GM23338 (cell line): ENCODE data around the gene ANO4. TPM values are rescaled to one million over a fixed set of nuclear protein-coding genes. Genes with fewer than 3 reads are reported as not detected.

Experiments used
- ATAC-seq: fragments of 200-7000 bp; cut with Tn5 transposase; 3 replicates; pipeline ENCODE4 v1.9.1; 2020
- DNase-seq: peaks from one replicate; pipeline ENCODE4 v3.0.0-alpha.2; 2015; ENCODE audit warnings: low spot score
- H2AFZ ChIP-seq: fragments of 200-600 bp; sonication (generic); 2 replicates; pipeline ENCODE4 v1.8.0; 2016; ENCODE audit warnings: antibody characterized with exemption, mild to moderate bottlenecking, moderate library complexity
- H3F3A ChIP-seq: fragments of 200-600 bp; sonication (generic); replicated peaks from 2 replicates; pipeline ENCODE4 v1.8.0; 2017; ENCODE audit warnings: antibody characterized with exemption, mixed run types, low read depth
- H3K27ac ChIP-seq: fragments of 200-600 bp; sonication (generic); 2 replicates; pipeline ENCODE4 v1.6.1; 2016; ENCODE audit warnings: low read depth
- H3K27me3 ChIP-seq: fragments of 200-600 bp; sonication (generic); 2 replicates; pipeline ENCODE4 v1.8.0; 2016; ENCODE audit warnings: mild to moderate bottlenecking, mixed run types, moderate library complexity; ENCODE audit not compliant: insufficient read depth
- H3K36me3 ChIP-seq: fragments of 200-600 bp; sonication (generic); 2 replicates; pipeline ENCODE4 v1.8.0; 2016; ENCODE audit warnings: mild to moderate bottlenecking; ENCODE audit not compliant: insufficient read depth
- H3K4me1 ChIP-seq: fragments of 200-600 bp; sonication (generic); 2 replicates; pipeline ENCODE4 v1.8.0; 2016; ENCODE audit warnings: mild to moderate bottlenecking, moderate library complexity; ENCODE audit not compliant: insufficient read depth
- H3K4me2 ChIP-seq: fragments of 200-600 bp; sonication (generic); 2 replicates; pipeline ENCODE4 v1.7.1; 2017; ENCODE audit warnings: mixed run types
- H3K4me3 ChIP-seq: fragments of 200-600 bp; sonication (generic); 2 replicates; pipeline ENCODE4 v1.6.1; 2016; ENCODE audit warnings: mixed run types
- H3K79me2 ChIP-seq: fragments of 200-600 bp; sonication (generic); replicated peaks from 2 replicates; pipeline ENCODE4 v1.8.0; 2017; ENCODE audit warnings: mild to moderate bottlenecking; ENCODE audit not compliant: insufficient read depth
- H3K9me2 ChIP-seq: fragments of 200-600 bp; sonication (generic); 2 replicates; pipeline ENCODE4 v1.8.0; 2017; ENCODE audit not compliant: insufficient read depth
- H4K20me1 ChIP-seq: fragments of 200-600 bp; sonication (generic); replicated peaks from 2 replicates; pipeline ENCODE4 v1.8.0; 2017; ENCODE audit warnings: mild to moderate bottlenecking; ENCODE audit not compliant: insufficient read depth
- H3K27ac Mint-ChIP-seq: 2 replicates; pipeline ENCODE4 v1.8.0; 2020; ENCODE audit warnings: inconsistent platforms, mild to moderate bottlenecking, moderate library complexity, mixed read lengths
- H3K27me3 Mint-ChIP-seq: 3 replicates; pipeline ENCODE4 v1.8.0; 2022; ENCODE audit warnings: low read depth, mild to moderate bottlenecking, moderate library complexity, mixed read lengths, inconsistent platforms; ENCODE audit not compliant: insufficient read depth, poor library complexity
- H3K36me3 Mint-ChIP-seq: 3 replicates; pipeline ENCODE4 v1.8.0; 2021; ENCODE audit warnings: low read depth, mild to moderate bottlenecking, inconsistent platforms, moderate library complexity, mixed read lengths
- H3K4me1 Mint-ChIP-seq: 3 replicates; pipeline ENCODE4 v1.8.0; 2020; ENCODE audit warnings: mild to moderate bottlenecking, inconsistent platforms, mixed read lengths
- H3K4me3 Mint-ChIP-seq: 3 replicates; pipeline ENCODE4 v1.8.0; 2021; ENCODE audit warnings: moderate library complexity, mild to moderate bottlenecking, inconsistent platforms, mixed read lengths
- H3K9me3 Mint-ChIP-seq: 3 replicates; pipeline ENCODE4 v1.8.0; 2020; ENCODE audit warnings: moderate library complexity, mild to moderate bottlenecking, inconsistent platforms, mixed read lengths
- CREB1 ChIP-seq: fragments of 250-450 bp; sonication (Bioruptor Pico); IDR thresholded peaks from 2 replicates; pipeline ENCODE4 v1.5.0; 2020; ENCODE audit warnings: low read depth, mild to moderate bottlenecking, moderate library complexity
- EZH2 ChIP-seq: fragments of 200-600 bp; sonication (generic); IDR thresholded peaks from one replicate; pipeline ENCODE4 v1.8.0; 2017; ENCODE audit warnings: antibody characterized with exemption, mild to moderate bottlenecking, low read depth; ENCODE audit not compliant: unreplicated experiment
- EZH2phosphoT487 ChIP-seq: fragments of 200-600 bp; sonication (generic); IDR thresholded peaks from one replicate; pipeline ENCODE4 v1.8.1; 2018; ENCODE audit warnings: antibody characterized with exemption; ENCODE audit not compliant: unreplicated experiment
- NANOG ChIP-seq: IDR thresholded peaks from 2 replicates; pipeline ENCODE4 v1.6.1; 2016; ENCODE audit warnings: antibody characterized with exemption, borderline replicate concordance
- POLR2AphosphoS5 ChIP-seq: IDR thresholded peaks from 2 replicates; pipeline ENCODE4 v1.6.1; 2016; ENCODE audit warnings: antibody characterized with exemption, low read depth
- STAT1 ChIP-seq: IDR thresholded peaks from one replicate; pipeline ENCODE4 v1.6.1; 2016; ENCODE audit warnings: antibody characterized with exemption; ENCODE audit not compliant: unreplicated experiment
- ZNF114 ChIP-seq: fragments of 250-450 bp; sonication (Bioruptor Pico); IDR thresholded peaks from 2 replicates; pipeline ENCODE4 v1.5.0; 2020; ENCODE audit warnings: mild to moderate bottlenecking, moderate library complexity
- ZNF331 ChIP-seq: fragments of 250-450 bp; sonication (Bioruptor Pico); IDR thresholded peaks from 2 replicates; pipeline ENCODE4 v1.5.0; 2020; ENCODE audit warnings: low read depth, mild to moderate bottlenecking, moderate library complexity
- polyA plus RNA-seq: library from polyadenylated mRNA; unstranded; fragments of >200 nt; fragmentation: Nextera tagmentation; extraction: Ambion mirVana; gene quantifications from 2 replicates; pipeline ENCODE4 v1.2.1, GENCODE V29; 2016
- total RNA-seq: library from RNA; depleted of rRNA; stranded (reverse); fragments of >200 nt; shearing (Covaris generic); gene quantifications from 2 replicates; pipeline ENCODE4 v1.2.3, GENCODE V29; 2014
- TF ChIP-seq, protein P1 (sequence below): fragments of 250-450 bp; sonication (Bioruptor Pico); IDR thresholded peaks from 2 replicates; pipeline ENCODE4 v1.5.0; 2020; ENCODE audit warnings: mild to moderate bottlenecking, moderate library complexity
- TF ChIP-seq, protein P2 (sequence below), 2 experiments: fragments of 200-600 bp in 1 of 2; sonication (generic) in 1 of 2; conservative IDR thresholded peaks; 2 replicates each; pipeline versions ENCODE4 v1.5.1 to v1.6.1; 2016 to 2017; ENCODE audit warnings: antibody characterized with exemption in 2 of 2, low read depth in 2 of 2, mild to moderate bottlenecking in 2 of 2, moderate library complexity in 1 of 2
- TF ChIP-seq, protein P3 (sequence below): IDR thresholded peaks from 2 replicates; pipeline ENCODE4 v1.6.1; 2016; ENCODE audit warnings: antibody characterized with exemption

ANO4 gene
- total and polyA plus RNA-seq, 2 experiments from 2014 or later = 1.7 to 8.7 TPM

DNA sequence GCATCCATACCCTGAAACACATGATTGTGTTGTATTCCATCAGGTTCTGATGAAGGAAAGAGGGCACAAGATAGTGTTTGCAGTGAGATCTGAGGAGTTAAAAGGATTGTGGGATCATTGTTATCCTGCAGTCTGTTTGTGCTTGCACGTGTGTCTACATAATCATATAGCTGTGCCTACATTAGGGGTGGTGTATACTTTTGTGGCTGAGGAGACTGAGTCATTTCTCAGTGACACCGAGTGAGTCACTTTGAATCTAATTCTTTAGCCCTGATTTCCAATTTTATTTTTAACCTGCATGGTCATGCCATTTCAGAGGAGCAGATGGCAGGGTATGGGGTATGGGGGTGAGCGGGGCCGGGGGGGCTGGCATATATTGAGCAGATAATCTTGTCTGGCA is 133.2 kb downstream of the ANO4 start:
- TF ChIP-seq EZH2 = no peak
- no peak for TF ChIP-seq CREB1 (CRISPR knock-in tag)
- no peak for TF ChIP-seq EZH2phosphoT487
- TF ChIP-seq ZNF114 = no peak
- TF ChIP-seq STAT1 = no peak
- TF ChIP-seq ZNF331 = no peak
- no peak for TF ChIP-seq NANOG
- TF ChIP-seq, protein P1, sequence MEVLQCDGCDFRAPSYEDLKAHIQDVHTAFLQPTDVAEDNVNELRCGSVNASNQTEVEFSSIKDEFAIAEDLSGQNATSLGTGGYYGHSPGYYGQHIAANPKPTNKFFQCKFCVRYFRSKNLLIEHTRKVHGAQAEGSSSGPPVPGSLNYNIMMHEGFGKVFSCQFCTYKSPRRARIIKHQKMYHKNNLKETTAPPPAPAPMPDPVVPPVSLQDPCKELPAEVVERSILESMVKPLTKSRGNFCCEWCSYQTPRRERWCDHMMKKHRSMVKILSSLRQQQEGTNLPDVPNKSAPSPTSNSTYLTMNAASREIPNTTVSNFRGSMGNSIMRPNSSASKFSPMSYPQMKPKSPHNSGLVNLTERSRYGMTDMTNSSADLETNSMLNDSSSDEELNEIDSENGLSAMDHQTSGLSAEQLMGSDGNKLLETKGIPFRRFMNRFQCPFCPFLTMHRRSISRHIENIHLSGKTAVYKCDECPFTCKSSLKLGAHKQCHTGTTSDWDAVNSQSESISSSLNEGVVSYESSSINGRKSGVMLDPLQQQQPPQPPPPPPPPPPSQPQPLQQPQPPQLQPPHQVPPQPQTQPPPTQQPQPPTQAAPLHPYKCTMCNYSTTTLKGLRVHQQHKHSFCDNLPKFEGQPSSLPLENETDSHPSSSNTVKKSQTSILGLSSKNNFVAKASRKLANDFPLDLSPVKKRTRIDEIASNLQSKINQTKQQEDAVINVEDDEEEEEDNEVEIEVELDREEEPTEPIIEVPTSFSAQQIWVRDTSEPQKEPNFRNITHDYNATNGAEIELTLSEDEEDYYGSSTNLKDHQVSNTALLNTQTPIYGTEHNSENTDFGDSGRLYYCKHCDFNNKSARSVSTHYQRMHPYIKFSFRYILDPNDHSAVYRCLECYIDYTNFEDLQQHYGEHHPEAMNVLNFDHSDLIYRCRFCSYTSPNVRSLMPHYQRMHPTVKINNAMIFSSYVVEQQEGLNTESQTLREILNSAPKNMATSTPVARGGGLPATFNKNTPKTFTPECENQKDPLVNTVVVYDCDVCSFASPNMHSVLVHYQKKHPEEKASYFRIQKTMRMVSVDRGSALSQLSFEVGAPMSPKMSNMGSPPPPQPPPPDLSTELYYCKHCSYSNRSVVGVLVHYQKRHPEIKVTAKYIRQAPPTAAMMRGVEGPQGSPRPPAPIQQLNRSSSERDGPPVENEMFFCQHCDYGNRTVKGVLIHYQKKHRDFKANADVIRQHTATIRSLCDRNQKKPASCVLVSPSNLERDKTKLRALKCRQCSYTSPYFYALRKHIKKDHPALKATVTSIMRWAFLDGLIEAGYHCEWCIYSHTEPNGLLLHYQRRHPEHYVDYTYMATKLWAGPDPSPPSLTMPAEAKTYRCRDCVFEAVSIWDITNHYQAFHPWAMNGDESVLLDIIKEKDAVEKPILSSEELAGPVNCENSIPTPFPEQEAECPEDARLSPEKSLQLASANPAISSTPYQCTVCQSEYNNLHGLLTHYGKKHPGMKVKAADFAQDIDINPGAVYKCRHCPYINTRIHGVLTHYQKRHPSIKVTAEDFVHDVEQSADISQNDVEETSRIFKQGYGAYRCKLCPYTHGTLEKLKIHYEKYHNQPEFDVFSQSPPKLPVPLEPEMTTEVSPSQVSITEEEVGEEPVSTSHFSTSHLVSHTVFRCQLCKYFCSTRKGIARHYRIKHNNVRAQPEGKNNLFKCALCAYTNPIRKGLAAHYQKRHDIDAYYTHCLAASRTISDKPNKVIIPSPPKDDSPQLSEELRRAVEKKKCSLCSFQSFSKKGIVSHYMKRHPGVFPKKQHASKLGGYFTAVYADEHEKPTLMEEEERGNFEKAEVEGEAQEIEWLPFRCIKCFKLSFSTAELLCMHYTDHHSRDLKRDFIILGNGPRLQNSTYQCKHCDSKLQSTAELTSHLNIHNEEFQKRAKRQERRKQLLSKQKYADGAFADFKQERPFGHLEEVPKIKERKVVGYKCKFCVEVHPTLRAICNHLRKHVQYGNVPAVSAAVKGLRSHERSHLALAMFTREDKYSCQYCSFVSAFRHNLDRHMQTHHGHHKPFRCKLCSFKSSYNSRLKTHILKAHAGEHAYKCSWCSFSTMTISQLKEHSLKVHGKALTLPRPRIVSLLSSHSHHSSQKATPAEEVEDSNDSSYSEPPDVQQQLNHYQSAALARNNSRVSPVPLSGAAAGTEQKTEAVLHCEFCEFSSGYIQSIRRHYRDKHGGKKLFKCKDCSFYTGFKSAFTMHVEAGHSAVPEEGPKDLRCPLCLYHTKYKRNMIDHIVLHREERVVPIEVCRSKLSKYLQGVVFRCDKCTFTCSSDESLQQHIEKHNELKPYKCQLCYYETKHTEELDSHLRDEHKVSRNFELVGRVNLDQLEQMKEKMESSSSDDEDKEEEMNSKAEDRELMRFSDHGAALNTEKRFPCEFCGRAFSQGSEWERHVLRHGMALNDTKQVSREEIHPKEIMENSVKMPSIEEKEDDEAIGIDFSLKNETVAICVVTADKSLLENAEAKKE (CRISPR knock-in tag) = no peak
- TF ChIP-seq, protein P2, sequence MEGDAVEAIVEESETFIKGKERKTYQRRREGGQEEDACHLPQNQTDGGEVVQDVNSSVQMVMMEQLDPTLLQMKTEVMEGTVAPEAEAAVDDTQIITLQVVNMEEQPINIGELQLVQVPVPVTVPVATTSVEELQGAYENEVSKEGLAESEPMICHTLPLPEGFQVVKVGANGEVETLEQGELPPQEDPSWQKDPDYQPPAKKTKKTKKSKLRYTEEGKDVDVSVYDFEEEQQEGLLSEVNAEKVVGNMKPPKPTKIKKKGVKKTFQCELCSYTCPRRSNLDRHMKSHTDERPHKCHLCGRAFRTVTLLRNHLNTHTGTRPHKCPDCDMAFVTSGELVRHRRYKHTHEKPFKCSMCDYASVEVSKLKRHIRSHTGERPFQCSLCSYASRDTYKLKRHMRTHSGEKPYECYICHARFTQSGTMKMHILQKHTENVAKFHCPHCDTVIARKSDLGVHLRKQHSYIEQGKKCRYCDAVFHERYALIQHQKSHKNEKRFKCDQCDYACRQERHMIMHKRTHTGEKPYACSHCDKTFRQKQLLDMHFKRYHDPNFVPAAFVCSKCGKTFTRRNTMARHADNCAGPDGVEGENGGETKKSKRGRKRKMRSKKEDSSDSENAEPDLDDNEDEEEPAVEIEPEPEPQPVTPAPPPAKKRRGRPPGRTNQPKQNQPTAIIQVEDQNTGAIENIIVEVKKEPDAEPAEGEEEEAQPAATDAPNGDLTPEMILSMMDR (conservative IDR thresholded peaks at IDR 0.05; ENCODE audit: low read depth in 2 of 2) = no peak
- TF ChIP-seq POLR2AphosphoS5 = no peak
- TF ChIP-seq, protein P3, sequence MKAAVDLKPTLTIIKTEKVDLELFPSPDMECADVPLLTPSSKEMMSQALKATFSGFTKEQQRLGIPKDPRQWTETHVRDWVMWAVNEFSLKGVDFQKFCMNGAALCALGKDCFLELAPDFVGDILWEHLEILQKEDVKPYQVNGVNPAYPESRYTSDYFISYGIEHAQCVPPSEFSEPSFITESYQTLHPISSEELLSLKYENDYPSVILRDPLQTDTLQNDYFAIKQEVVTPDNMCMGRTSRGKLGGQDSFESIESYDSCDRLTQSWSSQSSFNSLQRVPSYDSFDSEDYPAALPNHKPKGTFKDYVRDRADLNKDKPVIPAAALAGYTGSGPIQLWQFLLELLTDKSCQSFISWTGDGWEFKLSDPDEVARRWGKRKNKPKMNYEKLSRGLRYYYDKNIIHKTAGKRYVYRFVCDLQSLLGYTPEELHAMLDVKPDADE = no peak

More for the DNA sequence above, 133.2 kb downstream of the ANO4 start:
- Histone ChIP-seq H3K27ac (no peak overlapping the region), H3K27me3 (no peaks in the 10 kb centered on the region), H3K4me1 (no peaks in the 10 kb centered on the region; the same call in 1 of the 2 replicates), H3F3A (no peaks in the 10 kb centered on the region), H3K79me2 (no peaks in the 10 kb centered on the region), H3K9me2 (no peaks in the 10 kb centered on the region), H3K4me2 (no peak overlapping the region), H4K20me1 (no peaks in the 10 kb centered on the region), H3K36me3 (no peaks in the 10 kb centered on the region), H2AFZ (no peak overlapping the region), H3K4me3 (no peak overlapping the region)
- Mint-ChIP-seq H3K27me3 (peaks cover 2% of the 10 kb centered on the region), H3K27ac (no peak overlapping the region), H3K9me3 (no peaks in the 10 kb centered on the region), H3K4me1 (peaks cover 23% of the 10 kb centered on the region), H3K4me3 (no peak overlapping the region), H3K36me3 (no peaks in the 10 kb centered on the region)
- ATAC-seq (no peak), DNase-seq (no peak)
